MM.1S (cell line): Measurements from ENCODE around the gene CHRND.

Experiments used
- EZH2 ChIP-seq: fragments of 300-600 bp; sonication (generic); optimal IDR thresholded peaks from 2 replicates; pipeline ENCODE3; 2017; ENCODE audit warnings: low read depth, mild to moderate bottlenecking, antibody characterized with exemption, low read length, mixed read lengths
- EZH2phosphoT487 ChIP-seq: fragments of 300-600 bp; sonication (generic); IDR thresholded peaks from 2 replicates; pipeline ENCODE4 v1.6.1; 2018; ENCODE audit warnings: antibody characterized with exemption, low read length
- TF ChIP-seq, protein P1 (sequence below): fragments of 300-600 bp; sonication (generic); IDR thresholded peaks from 2 replicates; pipeline ENCODE4 v1.5.1; 2016; ENCODE audit warnings: antibody characterized with exemption, low read length, mixed read lengths

DNA sequence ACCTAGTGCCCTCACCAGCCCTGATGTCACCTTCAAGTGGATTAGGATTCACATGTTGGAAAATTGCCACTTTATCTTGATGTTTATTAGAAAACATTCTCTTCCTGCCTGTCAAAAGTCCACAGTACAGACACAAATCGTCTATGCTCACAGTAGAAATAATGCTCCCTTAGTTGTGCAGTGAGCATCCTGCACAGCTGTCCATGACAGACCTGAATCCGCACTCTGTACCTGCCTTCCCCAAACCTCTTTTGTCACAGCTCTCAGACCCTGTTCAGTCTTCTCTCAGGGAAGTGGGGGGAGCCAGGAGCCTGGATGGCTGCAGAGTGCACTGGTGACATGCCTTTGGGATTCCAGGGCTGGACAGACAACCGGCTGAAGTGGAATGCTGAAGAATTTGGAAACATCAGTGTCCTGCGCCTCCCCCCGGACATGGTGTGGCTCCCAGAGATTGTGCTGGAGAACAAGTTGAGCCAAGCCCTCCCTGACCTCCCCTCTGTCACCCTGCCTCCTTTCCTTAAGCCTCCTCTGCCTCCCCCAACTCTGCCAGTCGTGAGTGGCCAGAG is 2.0 kb downstream of the CHRND start:
- TF ChIP-seq, protein P1, sequence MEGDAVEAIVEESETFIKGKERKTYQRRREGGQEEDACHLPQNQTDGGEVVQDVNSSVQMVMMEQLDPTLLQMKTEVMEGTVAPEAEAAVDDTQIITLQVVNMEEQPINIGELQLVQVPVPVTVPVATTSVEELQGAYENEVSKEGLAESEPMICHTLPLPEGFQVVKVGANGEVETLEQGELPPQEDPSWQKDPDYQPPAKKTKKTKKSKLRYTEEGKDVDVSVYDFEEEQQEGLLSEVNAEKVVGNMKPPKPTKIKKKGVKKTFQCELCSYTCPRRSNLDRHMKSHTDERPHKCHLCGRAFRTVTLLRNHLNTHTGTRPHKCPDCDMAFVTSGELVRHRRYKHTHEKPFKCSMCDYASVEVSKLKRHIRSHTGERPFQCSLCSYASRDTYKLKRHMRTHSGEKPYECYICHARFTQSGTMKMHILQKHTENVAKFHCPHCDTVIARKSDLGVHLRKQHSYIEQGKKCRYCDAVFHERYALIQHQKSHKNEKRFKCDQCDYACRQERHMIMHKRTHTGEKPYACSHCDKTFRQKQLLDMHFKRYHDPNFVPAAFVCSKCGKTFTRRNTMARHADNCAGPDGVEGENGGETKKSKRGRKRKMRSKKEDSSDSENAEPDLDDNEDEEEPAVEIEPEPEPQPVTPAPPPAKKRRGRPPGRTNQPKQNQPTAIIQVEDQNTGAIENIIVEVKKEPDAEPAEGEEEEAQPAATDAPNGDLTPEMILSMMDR: no peak
- TF ChIP-seq EZH2phosphoT487 (no peak), EZH2 (no peak)
